Uterus (tissue), 2 donors: Measurements from ENCODE around the gene PTRH1.

ENCODE experiments used
- CTCF ChIP-seq, 4 experiments: fragments of 200-600 bp in 2 of 4; fragments of 450-650 bp in 2 of 4; sonication (generic) in 2 of 4; IDR thresholded peaks; one replicate each; pipeline ENCODE4 v1.5.1; 2016 to 2019; ENCODE audit warnings: antibody characterized with exemption in 4 of 4, mild to moderate bottlenecking in 2 of 4, moderate library complexity in 1 of 4
- POLR2A ChIP-seq, 2 donors: fragments of 450-650 bp; IDR thresholded peaks; one replicate each; pipeline ENCODE4 v1.6.1; 2016; ENCODE audit warnings: antibody characterized with exemption in 2 of 2, mild to moderate bottlenecking in 1 of 2, moderate library complexity in 1 of 2

DNA sequence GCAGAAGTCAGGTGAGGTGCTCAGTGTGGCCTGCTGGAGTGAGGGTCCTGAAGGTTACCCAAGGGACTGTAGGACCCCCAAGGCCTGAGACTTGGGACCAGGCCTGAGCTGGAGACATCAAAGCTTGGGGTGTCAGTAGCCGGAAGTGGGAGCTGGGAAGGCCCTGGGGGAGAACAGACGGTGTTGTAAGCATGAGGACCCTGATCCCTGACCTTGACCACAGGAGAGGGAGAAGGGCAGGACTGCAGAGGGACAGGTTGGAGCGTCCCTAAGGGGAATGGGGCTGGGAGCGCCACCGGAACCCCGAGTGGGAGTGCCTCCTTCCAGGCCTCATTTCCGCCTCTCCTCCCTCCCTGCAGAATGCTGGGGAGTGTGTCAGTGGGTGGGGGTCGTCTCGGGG lies 949 bp upstream of the PTRH1 start:
- TF ChIP-seq CTCF (IDR thresholded peaks at IDR 0.05) (no peak), POLR2A (IDR thresholded peaks at IDR 0.05) (no peak)
